Peyer's patch (tissue), 4 donors: ENCODE measurements around the gene EMC10. TPM values are rescaled to one million over a fixed set of nuclear protein-coding genes. Genes with fewer than 3 reads are reported as not detected.

Experiments used
- DNase-seq, 3 donors: peaks; one replicate each; pipeline ENCODE4 v3.0.0-alpha.2; 2017 to 2019
- H3K27ac ChIP-seq, 4 donors: fragments of 200-600 bp; sonication (generic); one replicate each; pipeline ENCODE4 v1.5.1; 2016 to 2019
- H3K27me3 ChIP-seq, 2 donors: fragments of 200-600 bp; sonication (generic); one replicate each; pipeline ENCODE4 v1.5.1; 2019
- H3K36me3 ChIP-seq, 3 donors: fragments of 200-600 bp; sonication (generic); one replicate each; pipeline ENCODE4 v1.5.1; 2016 to 2019
- H3K4me1 ChIP-seq, 4 donors: fragments of 200-600 bp; sonication (generic); one replicate each; pipeline ENCODE4 v1.5.1; 2016 to 2019
- H3K4me3 ChIP-seq, 4 donors: fragments of 200-600 bp; sonication (generic); 1 replicate in 3 of 4; 2 replicates in 1 of 4; pipeline ENCODE4 v1.5.1; 2016 to 2019; ENCODE audit warnings: mild to moderate bottlenecking in 1 of 4
- H3K9me3 ChIP-seq, 4 donors: fragments of 200-600 bp; sonication (generic); one replicate each; pipeline ENCODE4 v1.5.1; 2016 to 2019; ENCODE audit warnings: mild to moderate bottlenecking in 1 of 4
- POLR2A ChIP-seq, 2 donors: fragments of 450-650 bp; IDR thresholded peaks; one replicate each; pipeline ENCODE4 v1.5.1; 2017; ENCODE audit warnings: antibody characterized with exemption in 2 of 2, mild to moderate bottlenecking in 2 of 2, moderate library complexity in 2 of 2
- total RNA-seq, 4 donors: library from RNA; depleted of rRNA; stranded (reverse); fragments of >200 nt; gene quantifications; one replicate each; pipeline ENCODE4 v1.1.0, GENCODE V29; 2016
- TF ChIP-seq, protein P1 (sequence below), 6 experiments: fragments of 450-650 bp in 4 of 6; fragments of 200-600 bp in 2 of 6; sonication (generic) in 1 of 6; IDR thresholded peaks; one replicate each; pipeline ENCODE4 v1.5.1; 2017 to 2019; ENCODE audit warnings: antibody characterized with exemption in 6 of 6, mild to moderate bottlenecking in 3 of 6, moderate library complexity in 1 of 6

The EMC10 gene
- total RNA-seq, 4 donors from 2014 or later = 63.5 to 134 (median 117) TPM

DNA sequence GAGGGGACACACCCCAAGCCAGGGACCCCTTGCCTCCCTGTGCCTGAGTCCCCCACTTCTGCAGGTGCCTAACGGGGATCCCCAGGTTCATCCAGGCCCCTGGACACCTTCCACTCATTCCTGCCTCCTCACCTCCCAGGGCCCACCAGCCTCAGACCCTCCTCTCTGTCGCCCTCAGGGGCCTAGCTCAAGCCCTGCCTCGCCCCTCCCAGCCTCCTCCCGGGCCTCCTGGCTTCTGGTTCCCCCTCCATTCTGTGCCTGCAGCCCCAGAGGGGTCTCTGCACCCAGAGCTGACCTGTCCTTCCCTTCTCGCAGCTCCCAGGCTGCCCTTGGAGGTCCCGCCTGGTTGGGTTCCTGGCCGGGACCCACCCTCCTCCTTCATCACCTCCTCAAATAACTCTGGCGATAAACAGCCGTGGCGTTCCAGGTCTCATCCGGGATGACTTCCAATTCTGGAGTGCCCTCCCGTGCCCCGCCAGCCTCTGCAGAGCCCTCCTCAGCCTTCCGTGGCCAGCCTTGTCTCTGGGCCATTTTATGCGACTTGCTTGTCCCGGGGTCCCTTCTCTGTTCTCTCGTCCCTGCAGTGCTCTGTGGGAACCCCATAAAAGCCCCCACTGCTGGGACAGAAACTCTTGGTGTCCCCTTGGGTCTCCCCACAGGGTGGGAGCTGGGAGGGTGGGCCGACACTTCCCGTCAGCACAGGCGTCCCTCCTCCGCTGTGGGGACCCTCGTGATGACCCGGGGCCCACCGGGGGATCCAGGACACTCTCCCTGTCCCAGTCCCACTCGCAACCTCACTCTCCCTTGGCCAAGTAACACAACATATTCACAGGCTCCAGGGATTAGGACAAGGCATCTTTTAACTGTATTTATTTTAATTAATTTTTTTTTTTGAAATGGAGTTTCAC lies 25.5 kb downstream of the EMC10 start:
- H3K4me3 ChIP-seq = no peak overlapping the region
- no peak overlapping the region for H3K27ac ChIP-seq
- no peaks in the 10 kb centered on the region for H3K9me3 ChIP-seq
- H3K27me3 ChIP-seq = no peaks in the 10 kb centered on the region
- H3K4me1 ChIP-seq = no peaks in the 10 kb centered on the region
- no peak for TF ChIP-seq POLR2A (IDR thresholded peaks at IDR 0.05)
- TF ChIP-seq, protein P1, sequence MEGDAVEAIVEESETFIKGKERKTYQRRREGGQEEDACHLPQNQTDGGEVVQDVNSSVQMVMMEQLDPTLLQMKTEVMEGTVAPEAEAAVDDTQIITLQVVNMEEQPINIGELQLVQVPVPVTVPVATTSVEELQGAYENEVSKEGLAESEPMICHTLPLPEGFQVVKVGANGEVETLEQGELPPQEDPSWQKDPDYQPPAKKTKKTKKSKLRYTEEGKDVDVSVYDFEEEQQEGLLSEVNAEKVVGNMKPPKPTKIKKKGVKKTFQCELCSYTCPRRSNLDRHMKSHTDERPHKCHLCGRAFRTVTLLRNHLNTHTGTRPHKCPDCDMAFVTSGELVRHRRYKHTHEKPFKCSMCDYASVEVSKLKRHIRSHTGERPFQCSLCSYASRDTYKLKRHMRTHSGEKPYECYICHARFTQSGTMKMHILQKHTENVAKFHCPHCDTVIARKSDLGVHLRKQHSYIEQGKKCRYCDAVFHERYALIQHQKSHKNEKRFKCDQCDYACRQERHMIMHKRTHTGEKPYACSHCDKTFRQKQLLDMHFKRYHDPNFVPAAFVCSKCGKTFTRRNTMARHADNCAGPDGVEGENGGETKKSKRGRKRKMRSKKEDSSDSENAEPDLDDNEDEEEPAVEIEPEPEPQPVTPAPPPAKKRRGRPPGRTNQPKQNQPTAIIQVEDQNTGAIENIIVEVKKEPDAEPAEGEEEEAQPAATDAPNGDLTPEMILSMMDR (IDR thresholded peaks at IDR 0.05) = no peak
- peak in 1 of 3 donors; percentile 41 for DNase-seq
- no peaks in the 10 kb centered on the region for H3K36me3 ChIP-seq

DNA sequence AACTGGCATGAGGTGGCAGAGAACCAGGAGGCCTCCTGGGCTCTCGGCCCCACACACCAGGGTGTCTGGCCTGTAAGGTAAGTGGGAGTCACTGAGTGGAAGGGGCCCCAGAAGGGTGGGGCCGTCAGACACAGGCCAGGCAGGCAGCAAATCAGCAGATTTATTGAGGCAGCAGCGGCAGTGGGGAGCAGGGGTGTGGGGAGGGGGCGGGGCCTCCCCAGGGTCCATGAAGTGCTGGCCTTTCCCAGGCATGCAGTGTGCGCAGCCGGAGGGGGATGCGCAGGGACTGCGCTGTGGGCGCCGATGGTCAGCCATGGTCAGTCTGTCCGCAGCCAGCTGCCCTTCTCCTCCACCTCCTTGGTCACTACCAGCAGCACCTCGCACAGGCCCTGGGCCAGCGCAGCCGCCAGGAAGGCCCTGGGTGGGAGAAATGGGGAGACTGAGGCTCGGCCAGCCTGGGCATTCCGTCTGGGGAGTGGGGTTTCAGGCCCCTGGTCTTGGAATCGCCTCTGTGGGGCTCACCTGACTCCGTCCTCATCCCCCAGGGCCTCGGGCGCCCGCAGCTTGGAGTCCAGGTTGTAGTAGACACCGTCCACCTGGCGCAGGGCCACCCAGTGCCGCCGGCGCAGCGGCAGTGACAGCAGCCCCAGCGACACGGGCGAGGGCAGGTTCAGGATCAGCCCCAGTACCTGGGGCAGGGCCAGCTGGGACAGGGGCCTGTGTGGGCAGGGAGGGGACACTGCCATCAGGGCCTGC lies 29.7 kb downstream of the EMC10 start:
- Histone ChIP-seq H3K4me3 (no peak overlapping the region), H3K27me3 (no peaks in the 10 kb centered on the region), H3K36me3 (no peaks in the 10 kb centered on the region), H3K27ac (no peak overlapping the region), H3K4me1 (peaks cover 0 to 8% (median 3%) of the 10 kb centered on the region in 4 donors), H3K9me3 (no peaks in the 10 kb centered on the region)
- peak in 1 of 3 donors; percentile 39 for DNase-seq
- TF ChIP-seq, protein P1 (IDR thresholded peaks at IDR 0.05) = no peak
- no peak for TF ChIP-seq POLR2A (IDR thresholded peaks at IDR 0.05)

DNA sequence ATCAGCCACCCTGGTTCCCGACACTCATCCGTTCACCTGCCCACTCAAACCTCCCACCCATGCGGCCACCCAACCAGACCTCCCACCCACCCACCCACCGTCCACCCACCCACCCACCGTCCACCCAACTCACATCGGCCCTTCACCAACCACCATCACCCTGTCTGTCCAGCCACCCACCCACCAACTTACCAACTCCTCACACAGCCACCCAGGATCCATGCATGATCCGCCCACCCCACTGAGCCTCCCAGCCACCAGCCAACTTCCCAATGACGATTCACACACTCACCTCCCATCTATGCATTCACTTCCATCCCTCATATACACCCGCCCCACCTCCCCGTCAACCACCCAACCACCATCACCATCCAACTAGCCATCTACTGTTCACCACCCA lies 30.4 kb downstream of the EMC10 start:
- Histone ChIP-seq H3K36me3 (no peaks in the 10 kb centered on the region), H3K27me3 (no peaks in the 10 kb centered on the region), H3K4me3 (no peak overlapping the region), H3K27ac (no peak overlapping the region), H3K4me1 (peaks cover 0 to 8% (median 3%) of the 10 kb centered on the region in 4 donors), H3K9me3 (no peaks in the 10 kb centered on the region)
- peak in 1 of 3 donors; percentile 20 for DNase-seq
- TF ChIP-seq, protein P1 (IDR thresholded peaks at IDR 0.05) = no peak
- TF ChIP-seq POLR2A (IDR thresholded peaks at IDR 0.05) = no peak

DNA sequence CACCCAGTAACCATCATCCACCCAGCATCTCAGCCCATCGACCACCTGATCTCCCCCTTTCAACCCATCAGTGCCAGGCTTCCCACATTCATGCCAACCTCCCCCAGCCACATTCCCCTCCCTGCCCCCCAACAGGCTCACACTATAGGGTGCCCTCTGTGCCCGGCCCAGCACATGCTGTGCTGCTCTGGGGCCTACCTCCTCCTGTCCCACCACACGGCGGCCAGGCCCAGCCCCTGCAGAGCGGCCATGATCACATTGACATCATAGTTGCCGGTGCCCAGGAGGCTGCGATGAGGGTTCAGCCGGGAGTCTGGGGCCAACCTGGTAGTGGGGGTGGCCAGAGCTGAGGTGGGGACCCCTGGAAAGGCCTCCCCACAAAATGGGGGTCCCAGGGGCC lies 31.1 kb downstream of the EMC10 start:
- Histone ChIP-seq H3K4me3 (no peak overlapping the region), H3K4me1 (peaks cover 0 to 8% (median 3%) of the 10 kb centered on the region in 4 donors), H3K27ac (no peak overlapping the region), H3K36me3 (no peaks in the 10 kb centered on the region), H3K27me3 (no peaks in the 10 kb centered on the region), H3K9me3 (no peaks in the 10 kb centered on the region)
- TF ChIP-seq, protein P1 (IDR thresholded peaks at IDR 0.05) = no peak
- TF ChIP-seq POLR2A (IDR thresholded peaks at IDR 0.05) = no peak
- DNase-seq = no peak

DNA sequence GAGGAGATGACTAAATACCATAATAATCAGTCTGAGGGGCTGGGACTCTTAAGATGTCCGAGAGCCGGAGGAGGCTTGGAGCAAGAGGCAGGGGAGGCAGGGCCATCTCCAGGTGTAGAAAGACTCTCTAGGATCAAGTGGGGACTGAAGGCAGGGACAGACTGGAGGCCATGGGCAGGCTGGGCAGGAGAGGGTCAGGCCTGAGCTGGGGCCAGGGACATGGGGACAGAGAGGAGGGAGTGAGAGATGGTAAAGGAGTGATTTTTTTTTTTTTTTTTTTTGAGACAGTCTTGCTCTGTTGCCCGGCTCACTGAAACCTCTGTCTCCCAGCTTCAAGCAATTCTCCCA lies 32.5 kb downstream of the EMC10 start:
- H3K9me3 ChIP-seq = no peaks in the 10 kb centered on the region
- TF ChIP-seq, protein P1 (IDR thresholded peaks at IDR 0.05) = no peak
- no peak for TF ChIP-seq POLR2A (IDR thresholded peaks at IDR 0.05)
- H3K27me3 ChIP-seq = no peaks in the 10 kb centered on the region
- no peaks in the 10 kb centered on the region for H3K36me3 ChIP-seq
- DNase-seq = peak in 1 of 3 donors; percentile 42
- H3K4me1 ChIP-seq = peaks cover 0 to 8% (median 3%) of the 10 kb centered on the region in 4 donors
- no peak overlapping the region for H3K27ac ChIP-seq
- H3K4me3 ChIP-seq = no peak overlapping the region
